Coronary artery (tissue), 2 donors: ENCODE measurements around the gene MTUS2.

Source experiments
- DNase-seq: peaks from one replicate; pipeline ENCODE4 v3.0.0-alpha.2; 2017; ENCODE audit warnings: low spot score
- H3K27ac ChIP-seq, 2 donors: fragments of 200-600 bp; sonication (generic); one replicate each; pipeline ENCODE4 v1.5.1; 2016 to 2019
- H3K4me3 ChIP-seq: fragments of 200-600 bp; sonication (generic); 2 replicates; pipeline ENCODE4 v1.5.1; 2016; ENCODE audit warnings: mild to moderate bottlenecking, moderate library complexity
- TF ChIP-seq, protein P1 (sequence below): fragments of 200-600 bp; sonication (generic); IDR thresholded peaks from one replicate; pipeline ENCODE4 v1.5.1; 2019; ENCODE audit warnings: antibody characterized with exemption

MTUS2 gene

DNA sequence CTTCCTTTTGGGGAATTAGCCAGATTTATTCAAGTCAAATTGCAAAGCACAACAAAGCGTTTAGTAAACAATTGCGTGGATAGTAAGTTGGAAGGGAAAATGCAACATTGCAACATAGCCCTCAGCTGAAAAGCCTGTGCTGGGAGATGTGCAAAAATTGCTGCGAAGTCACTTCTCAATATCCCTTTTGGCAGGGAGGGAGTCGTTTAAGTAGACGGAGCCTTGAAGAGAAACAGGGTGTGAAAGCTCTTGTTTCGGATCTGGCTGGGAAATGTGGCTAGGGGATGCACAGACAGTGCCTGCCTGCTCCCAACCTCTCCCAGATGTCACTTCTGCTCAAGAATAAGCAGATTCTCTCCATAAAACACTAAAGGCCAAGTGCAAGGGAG lies 718.5 kb downstream of the MTUS2 start:
- no peak overlapping the region for H3K4me3 ChIP-seq
- DNase-seq = no peak
- H3K27ac ChIP-seq = peak overlapping the region in 1 of 2 donors; percentile 0
- TF ChIP-seq, protein P1, sequence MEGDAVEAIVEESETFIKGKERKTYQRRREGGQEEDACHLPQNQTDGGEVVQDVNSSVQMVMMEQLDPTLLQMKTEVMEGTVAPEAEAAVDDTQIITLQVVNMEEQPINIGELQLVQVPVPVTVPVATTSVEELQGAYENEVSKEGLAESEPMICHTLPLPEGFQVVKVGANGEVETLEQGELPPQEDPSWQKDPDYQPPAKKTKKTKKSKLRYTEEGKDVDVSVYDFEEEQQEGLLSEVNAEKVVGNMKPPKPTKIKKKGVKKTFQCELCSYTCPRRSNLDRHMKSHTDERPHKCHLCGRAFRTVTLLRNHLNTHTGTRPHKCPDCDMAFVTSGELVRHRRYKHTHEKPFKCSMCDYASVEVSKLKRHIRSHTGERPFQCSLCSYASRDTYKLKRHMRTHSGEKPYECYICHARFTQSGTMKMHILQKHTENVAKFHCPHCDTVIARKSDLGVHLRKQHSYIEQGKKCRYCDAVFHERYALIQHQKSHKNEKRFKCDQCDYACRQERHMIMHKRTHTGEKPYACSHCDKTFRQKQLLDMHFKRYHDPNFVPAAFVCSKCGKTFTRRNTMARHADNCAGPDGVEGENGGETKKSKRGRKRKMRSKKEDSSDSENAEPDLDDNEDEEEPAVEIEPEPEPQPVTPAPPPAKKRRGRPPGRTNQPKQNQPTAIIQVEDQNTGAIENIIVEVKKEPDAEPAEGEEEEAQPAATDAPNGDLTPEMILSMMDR = no peak

DNA sequence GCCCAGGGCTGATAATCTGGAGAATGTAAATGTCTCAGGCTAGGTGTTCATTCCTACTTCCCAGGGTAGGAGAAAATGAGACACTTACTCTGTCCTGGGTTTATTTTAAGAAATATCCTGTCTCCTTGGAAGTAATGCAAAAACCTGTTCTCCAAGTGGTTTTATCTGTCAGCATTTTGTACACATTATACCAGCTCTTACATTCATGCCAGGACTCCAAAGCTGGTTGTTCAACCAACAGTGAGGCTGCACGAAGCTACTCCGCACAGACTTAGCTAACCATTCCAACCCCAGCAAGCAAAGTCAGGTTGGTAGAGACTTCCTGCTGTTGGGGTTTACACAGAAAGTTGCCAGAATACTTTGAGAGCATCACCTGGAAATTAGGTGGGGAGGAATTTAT lies 719.7 kb downstream of the MTUS2 start:
- H3K4me3 ChIP-seq = no peak overlapping the region
- TF ChIP-seq, protein P1 = no peak
- no peak overlapping the region for H3K27ac ChIP-seq
- no peak for DNase-seq

DNA sequence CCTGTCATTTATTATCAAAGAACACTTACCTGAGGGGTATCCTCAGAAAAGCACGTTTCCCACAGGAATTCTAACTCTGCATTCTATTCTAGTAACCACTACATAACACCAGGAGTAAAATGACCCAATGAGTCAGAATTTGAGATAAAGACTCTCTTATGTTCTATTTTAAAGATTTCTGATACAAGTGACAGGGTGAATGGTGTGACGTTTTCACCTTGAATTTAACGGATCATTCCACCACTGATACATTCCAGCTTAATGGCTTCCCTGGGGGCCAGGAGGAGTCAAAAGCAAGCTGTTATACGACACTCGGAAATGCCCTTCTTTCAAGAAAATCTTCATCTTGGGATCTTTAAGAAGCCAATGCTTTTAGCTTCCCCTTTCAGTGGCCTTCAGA lies 720.2 kb downstream of the MTUS2 start:
- TF ChIP-seq, protein P1 = no peak
- DNase-seq = no peak
- no peak overlapping the region for H3K4me3 ChIP-seq
- H3K27ac ChIP-seq = no peak overlapping the region

DNA sequence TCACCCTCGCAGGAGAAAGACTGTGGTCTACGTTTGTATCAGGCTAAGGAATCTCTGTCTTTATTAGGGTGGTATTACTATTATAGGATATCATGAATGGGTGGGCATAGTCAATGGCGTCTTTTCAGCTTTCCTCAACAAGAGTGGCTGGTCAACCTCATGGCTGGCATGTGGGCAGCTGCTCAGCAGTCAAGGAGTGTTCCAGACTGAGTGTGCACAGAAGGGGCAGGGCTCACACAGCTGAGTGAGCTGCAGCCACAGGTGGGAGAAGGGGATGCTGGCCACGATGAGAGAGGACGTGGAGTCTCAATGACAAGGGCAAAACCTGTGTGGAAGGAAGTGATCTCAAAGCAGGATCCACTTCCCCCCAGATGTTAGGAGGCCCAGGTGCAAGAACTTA lies 720.7 kb downstream of the MTUS2 start:
- no peak for DNase-seq
- H3K4me3 ChIP-seq = no peak overlapping the region
- TF ChIP-seq, protein P1 = no peak
- no peak overlapping the region for H3K27ac ChIP-seq

DNA sequence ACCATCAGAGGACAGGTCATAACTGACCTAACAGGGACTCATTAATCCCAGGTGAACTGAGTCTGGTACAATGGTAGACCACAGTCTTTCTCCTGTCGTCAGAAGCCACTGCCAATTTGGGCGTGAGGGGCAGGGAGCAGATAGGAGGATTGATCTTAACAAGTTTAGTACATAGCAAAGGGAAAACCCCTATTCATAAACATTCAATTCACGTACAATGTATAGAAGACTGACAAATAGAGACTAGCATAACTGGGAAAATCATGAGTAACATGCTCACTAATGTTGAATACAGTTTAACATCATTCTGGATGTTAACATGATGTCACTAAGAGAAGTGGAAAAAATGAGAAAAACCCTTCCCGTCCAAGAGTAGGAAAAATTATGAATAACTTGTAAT lies 721.3 kb downstream of the MTUS2 start:
- TF ChIP-seq, protein P1 = no peak
- no peak overlapping the region for H3K4me3 ChIP-seq
- DNase-seq = no peak
- no peak overlapping the region for H3K27ac ChIP-seq

DNA sequence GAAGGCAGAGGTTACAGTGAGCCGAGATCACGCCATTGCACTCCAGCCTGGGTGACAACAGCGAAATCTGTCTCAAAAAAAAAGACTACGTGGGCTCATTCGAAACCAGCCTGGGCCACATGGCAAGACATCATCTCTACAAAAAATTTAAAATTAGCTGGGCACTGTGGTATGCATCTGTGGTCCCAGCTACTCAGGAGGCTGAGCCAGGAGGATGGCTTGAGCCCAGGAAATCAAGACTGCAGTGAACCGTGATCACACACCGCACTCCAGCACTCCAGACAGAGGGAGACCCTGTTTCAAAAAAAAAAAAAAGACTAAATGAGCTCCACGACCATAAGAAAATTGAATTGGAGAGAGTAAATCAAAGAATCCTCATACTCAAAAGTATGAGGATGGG lies 722.2 kb downstream of the MTUS2 start:
- Histone ChIP-seq H3K27ac (no peak overlapping the region), H3K4me3 (no peak overlapping the region)
- TF ChIP-seq, protein P1 = no peak
- DNase-seq = no peak

DNA sequence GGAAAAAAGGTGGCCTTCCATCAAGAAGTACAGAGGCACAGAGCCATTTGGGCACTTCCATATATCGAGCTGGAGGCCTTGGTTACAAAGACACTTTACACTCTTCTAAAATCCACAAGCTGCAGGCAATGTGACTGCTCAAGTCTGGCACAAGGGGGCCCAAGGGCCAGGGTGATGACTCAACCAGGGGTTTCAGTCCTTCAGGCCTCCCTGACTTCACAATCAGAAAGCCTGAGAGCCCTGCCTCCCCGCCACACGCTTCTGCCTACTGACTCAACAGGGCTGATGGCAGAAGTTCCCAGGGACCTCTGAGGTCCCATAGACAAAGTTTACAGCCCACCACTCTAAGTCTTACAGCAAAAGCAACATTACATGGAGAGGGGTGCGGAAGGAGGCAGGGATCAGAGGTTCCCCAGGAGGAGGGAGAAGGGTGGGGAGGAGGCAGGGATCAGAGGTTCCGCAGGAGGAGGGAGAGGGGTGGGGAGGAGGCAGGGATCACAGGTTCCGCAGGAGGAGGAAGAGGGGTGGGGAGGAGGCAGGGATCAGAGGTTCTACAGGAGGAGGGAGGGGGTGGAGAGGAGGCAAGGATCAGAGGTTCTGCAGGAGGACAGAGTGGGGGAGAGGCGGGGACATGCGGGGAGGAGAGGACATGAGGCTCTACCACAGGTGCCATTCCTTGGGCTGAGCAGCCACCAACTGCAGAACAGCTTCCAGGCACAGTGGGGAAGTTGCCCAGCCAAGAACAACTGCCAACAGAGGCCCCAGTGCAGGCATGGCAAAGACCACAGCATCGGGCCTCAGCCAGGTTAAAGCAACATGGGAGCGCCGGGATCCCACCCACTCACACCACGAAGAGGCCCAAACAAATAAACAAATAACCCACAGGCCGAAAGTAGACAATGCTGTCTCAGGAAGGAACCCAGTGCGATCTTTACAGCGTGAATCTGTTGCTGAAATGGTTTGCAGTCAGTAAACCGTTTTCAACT lies 723.4 kb downstream of the MTUS2 start:
- no peak overlapping the region for H3K27ac ChIP-seq
- H3K4me3 ChIP-seq = no peak overlapping the region
- no peak for DNase-seq
- TF ChIP-seq, protein P1 = no peak
